HK-2 (cell line): ENCODE results near the gene B3GNT5.

Experiments used
- DNase-seq: peaks from one replicate; pipeline ENCODE4 v3.0.0-alpha.2; 2018; ENCODE audit not compliant: unreplicated experiment

Gene B3GNT5

DNA sequence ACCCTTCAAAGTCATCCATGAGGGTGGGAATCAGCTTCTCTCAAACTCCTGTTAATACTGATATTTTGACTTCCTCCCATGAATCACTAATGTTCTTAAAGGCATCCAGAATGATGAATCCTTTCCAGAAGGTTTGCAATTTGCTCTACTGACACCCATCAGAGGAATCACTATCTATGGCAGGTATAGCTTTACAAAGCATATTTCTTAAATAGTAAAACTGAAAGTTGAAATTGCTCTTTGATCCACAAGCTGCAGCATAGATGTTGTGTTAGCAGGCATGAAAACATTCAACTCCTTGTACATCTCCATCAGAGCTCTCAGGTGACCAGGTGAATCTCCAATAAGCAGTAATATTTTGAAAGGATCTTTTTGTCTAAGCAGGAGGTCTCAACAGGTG, 66.3 kb downstream of the B3GNT5 start:
- DNase-seq = no peak
